Psoas muscle (tissue), 8 donors: ENCODE data around the gene CEL. TPM values are rescaled to one million over a fixed set of nuclear protein-coding genes. Genes with fewer than 3 reads are reported as not detected.
"Not testable (repeated sequence)": the region's sequence is repeated elsewhere in the genome, so short reads cannot be mapped to it uniquely, and the experiment has no call there.

Experiments used
- ATAC-seq, 4 donors: fragments of 200-7000 bp; cut with Tn5 transposase; one replicate each; pipeline ENCODE4 v1.9.1; 2020; ENCODE audit warnings: moderate library complexity in 3 of 4, mild to moderate bottlenecking in 2 of 4
- DNase-seq, 2 donors: peaks; one replicate each; pipeline ENCODE4 v3.0.0-alpha.2; 2020
- H3K27ac ChIP-seq: fragments of 200-600 bp; one replicate; pipeline ENCODE4 v1.8.0; 2022
- H3K27me3 ChIP-seq, 3 donors: fragments of 200-600 bp in 1 of 3; one replicate each; pipeline versions ENCODE4 v1.6.1 to v1.8.0; 2013 to 2022; ENCODE audit warnings: low read length in 2 of 3, mild to moderate bottlenecking in 2 of 3, moderate library complexity in 1 of 3; ENCODE audit not compliant: insufficient read depth in 3 of 3
- H3K36me3 ChIP-seq, 2 donors: fragments of 200-600 bp in 1 of 2; one replicate each; pipeline versions ENCODE4 v1.6.1 to v1.8.0; 2013 to 2022; ENCODE audit warnings: low read depth in 1 of 2, mild to moderate bottlenecking in 1 of 2, moderate library complexity in 1 of 2; ENCODE audit not compliant: insufficient read depth in 1 of 2
- H3K4me1 ChIP-seq: fragments of 200-600 bp; one replicate; pipeline ENCODE4 v1.8.0; 2022
- H3K4me3 ChIP-seq: fragments of 200-600 bp; one replicate; pipeline ENCODE4 v1.8.0; 2022; ENCODE audit warnings: mild to moderate bottlenecking
- H3K9me3 ChIP-seq: fragments of 200-600 bp; one replicate; pipeline ENCODE4 v1.8.0; 2022
- WGBS, 3 donors: extraction: QIAGEN DNeasy Blood & Tissue Kit; methylation state at CpG; one replicate each; pipeline versions ENCODE4 v1.1.6 to v1.1.7; 2013; 5-methylcytosine and 5-hydroxymethylcytosine counted together
- intact Hi-C, 2 donors: fragments of 100-400 bp; cut with DNase I; formaldehyde crosslinking; loops; one replicate each; pipeline versions ENCODE4 v1.11.0 to v1.14.2; 2022
- polyA plus RNA-seq, 3 donors: library from polyadenylated mRNA; stranded (reverse); fragments of 200-250 nt; gene quantifications; one replicate each; pipeline ENCODE4 v1.2.3, GENCODE V29; 2013
- total RNA-seq, 4 donors: library from RNA; stranded (reverse); fragmentation: NEBNext Ultra II Directional in 2 of 4; extraction: Animal tissue kit (Norgen Biotek cat#: 25700) in 2 of 4; gene quantifications; one replicate each; pipeline versions ENCODE4 v1.2.1 to v1.2.4, GENCODE V29; 2021 to 2023
- TF ChIP-seq, protein P1 (sequence below): fragments of 200-600 bp; IDR thresholded peaks from one replicate; pipeline ENCODE4 v1.8.0; 2022; ENCODE audit warnings: antibody characterized with exemption
- donor health status: healthy with polysubstance abuse.
- donor health status: DM: no; HTN: no; CAD: no; lungs with moderate emphysema.
- donor health status: Bipolar disorder and iron deficiency.
- donor health status: healthy.
- donor health status: DM: yes; HTN: yes; CAD: no.
- donor health status: DM: no; HTN: no; CAD: no.
- donor health status: DM: no; HTN: no; CAD: no.
- donor health status: DM: yes; HTN: yes; CAD: no.

CEL gene
- total and polyA plus RNA-seq, 7 donors, result 0.10 to 2.0 (median 0.42) TPM

GRCh38 chr9:133089271-133089671 is 27.5 kb downstream of the CEL start:
- Histone ChIP-seq H3K27ac (no peak overlapping the region), H3K4me1 (no peaks in the 10 kb centered on the region), H3K9me3 (no peaks in the 10 kb centered on the region), H3K36me3 (no peaks in the 10 kb centered on the region), H3K4me3 (no peak overlapping the region), H3K27me3 (no peaks in the 10 kb centered on the region)
- ATAC-seq (no peak), DNase-seq (no peak)
- 69 to 78% (median 70%) methylated on average over 6 of the region's 6 CpGs for WGBS, 3 donors
- intact Hi-C loops, result no loop called here
- TF ChIP-seq, protein P1, sequence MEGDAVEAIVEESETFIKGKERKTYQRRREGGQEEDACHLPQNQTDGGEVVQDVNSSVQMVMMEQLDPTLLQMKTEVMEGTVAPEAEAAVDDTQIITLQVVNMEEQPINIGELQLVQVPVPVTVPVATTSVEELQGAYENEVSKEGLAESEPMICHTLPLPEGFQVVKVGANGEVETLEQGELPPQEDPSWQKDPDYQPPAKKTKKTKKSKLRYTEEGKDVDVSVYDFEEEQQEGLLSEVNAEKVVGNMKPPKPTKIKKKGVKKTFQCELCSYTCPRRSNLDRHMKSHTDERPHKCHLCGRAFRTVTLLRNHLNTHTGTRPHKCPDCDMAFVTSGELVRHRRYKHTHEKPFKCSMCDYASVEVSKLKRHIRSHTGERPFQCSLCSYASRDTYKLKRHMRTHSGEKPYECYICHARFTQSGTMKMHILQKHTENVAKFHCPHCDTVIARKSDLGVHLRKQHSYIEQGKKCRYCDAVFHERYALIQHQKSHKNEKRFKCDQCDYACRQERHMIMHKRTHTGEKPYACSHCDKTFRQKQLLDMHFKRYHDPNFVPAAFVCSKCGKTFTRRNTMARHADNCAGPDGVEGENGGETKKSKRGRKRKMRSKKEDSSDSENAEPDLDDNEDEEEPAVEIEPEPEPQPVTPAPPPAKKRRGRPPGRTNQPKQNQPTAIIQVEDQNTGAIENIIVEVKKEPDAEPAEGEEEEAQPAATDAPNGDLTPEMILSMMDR, result no peak

DNA sequence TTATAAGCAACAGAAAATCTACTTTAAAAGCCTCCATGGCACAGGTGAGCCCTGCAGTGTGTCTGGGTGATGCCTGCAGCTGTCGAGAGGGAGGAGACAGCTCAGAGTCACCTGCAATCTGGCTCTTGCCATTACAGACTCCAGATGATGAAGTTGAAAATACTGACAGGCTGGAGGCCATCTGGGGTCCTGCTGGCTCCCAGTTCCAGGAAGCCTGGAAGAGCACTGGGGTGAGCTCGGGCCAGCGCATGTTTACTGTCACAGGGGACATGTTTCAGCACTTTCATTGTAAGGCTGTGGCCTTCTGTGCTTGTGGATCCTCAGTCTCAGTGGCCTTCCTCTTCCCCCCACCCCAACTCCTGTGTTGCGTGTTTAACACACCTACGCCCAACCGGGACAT is 28.4 kb downstream of the CEL start:
- 24 to 36% (median 27%) methylated on average over 5 to 6 of the region's 6 CpGs for WGBS, 3 donors
- Histone ChIP-seq H3K9me3 (peaks cover 3% of the 10 kb centered on the region), H3K27ac (no peak overlapping the region), H3K36me3 (no peaks in the 10 kb centered on the region), H3K4me1 (no peaks in the 10 kb centered on the region), H3K27me3 (no peaks in the 10 kb centered on the region), H3K4me3 (no peak overlapping the region)
- DNase-seq, result no peak
- peak in 2 of 4 donors; percentile 23 to 26 for ATAC-seq
- intact Hi-C loops, result no loop called here
- TF ChIP-seq, protein P1, result no peak

- ATAC-seq (peak in 2 of 4 donors; percentile 17 to 19), DNase-seq (no peak)
- 65 to 70% (median 69%) methylated on average over 11 of the region's 11 CpGs for WGBS, 3 donors
- intact Hi-C loops, result no loop called here
- peaks cover 8% of the 10 kb centered on the region for H3K9me3 ChIP-seq
- H3K27ac ChIP-seq, result no peak overlapping the region
- H3K36me3 ChIP-seq, result no peaks in the 10 kb centered on the region
- TF ChIP-seq, protein P1, result no peak
- H3K4me3 ChIP-seq, result no peak overlapping the region
- no peaks in the 10 kb centered on the region for H3K27me3 ChIP-seq
- H3K4me1 ChIP-seq, result no peaks in the 10 kb centered on the region
These were observed 29.1 kb downstream of the CEL start for GRCh38 chr9:133090752-133091385.

- H3K4me3 ChIP-seq, DNase-seq, H3K27ac ChIP-seq, H3K27me3 ChIP-seq, intact Hi-C loops, ATAC-seq, H3K4me1 ChIP-seq: not testable (repeated sequence)
- Histone ChIP-seq H3K9me3 (peaks cover 19% of the 10 kb centered on the region), H3K36me3 (peaks cover 0 to 29% of the 10 kb centered on the region in 2 donors)
- WGBS, 3 donors, result 54 to 59% (median 58%) methylated on average over 4 of the region's 4 CpGs
These were observed 32.6 kb downstream of the CEL start for GRCh38 chr9:133094351-133094750.

- ATAC-seq (no peak), DNase-seq (no peak)
- H3K27ac ChIP-seq, result no peak overlapping the region
These were observed 33.1 kb downstream of the CEL start for GRCh38 chr9:133094842-133095393.

More at GRCh38 chr9:133094842-133095393, 33.1 kb downstream of the CEL start:
- intact Hi-C loops, result no loop called here
- TF ChIP-seq, protein P1, result no peak
- peaks cover 19% of the 10 kb centered on the region for H3K9me3 ChIP-seq
- H3K27me3 ChIP-seq, result no peaks in the 10 kb centered on the region
- peaks cover 0 to 35% of the 10 kb centered on the region in 2 donors for H3K36me3 ChIP-seq
- no peaks in the 10 kb centered on the region for H3K4me1 ChIP-seq
- H3K4me3 ChIP-seq, result no peak overlapping the region
- 94 to 96% (median 95%) methylated on average over 3 of the region's 3 CpGs for WGBS, 3 donors
